Lung (tissue), 12 donors: ENCODE data around the gene RERE. TPM values are rescaled to one million over a fixed set of nuclear protein-coding genes. Genes with fewer than 3 reads are reported as not detected.

ENCODE experiments used
- ATAC-seq: fragments of 200-7000 bp; cut with Tn5 transposase; one replicate; pipeline ENCODE4 v1.9.1; 2020; ENCODE audit warnings: moderate number of reproducible peaks; ENCODE audit not compliant: insufficient read depth, low FRiP score
- DNase-seq, 3 donors: peaks; one replicate each; pipeline ENCODE4 v3.0.0-alpha.2; 2013 to 2017
- H3K27ac ChIP-seq, 2 donors: one replicate each; pipeline ENCODE4 v1.5.1; 2013; ENCODE audit warnings: mild to moderate bottlenecking in 2 of 2, moderate library complexity in 2 of 2, control low read depth in 1 of 2, inconsistent platforms in 1 of 2, low read depth in 1 of 2, low read length in 1 of 2
- H3K27me3 ChIP-seq, 3 donors: one replicate each; pipeline ENCODE4 v1.5.1; 2013; ENCODE audit warnings: low read length in 2 of 3; ENCODE audit not compliant: control insufficient read depth in 3 of 3, insufficient read depth in 3 of 3
- H3K36me3 ChIP-seq, 4 donors: one replicate each; pipeline ENCODE4 v1.5.1; 2013; ENCODE audit warnings: low read length in 4 of 4, mild to moderate bottlenecking in 1 of 4, moderate library complexity in 1 of 4; ENCODE audit not compliant: control insufficient read depth in 4 of 4, insufficient read depth in 4 of 4
- H3K4me1 ChIP-seq, 5 donors: one replicate each; pipeline ENCODE4 v1.5.1; 2013; ENCODE audit warnings: low read length in 5 of 5, mild to moderate bottlenecking in 2 of 5, moderate library complexity in 1 of 5; ENCODE audit not compliant: control insufficient read depth in 5 of 5, insufficient read depth in 5 of 5
- H3K4me3 ChIP-seq: one replicate; pipeline ENCODE4 v1.5.1; 2013; ENCODE audit warnings: mild to moderate bottlenecking, control low read depth, moderate library complexity
- H3K9ac ChIP-seq, 2 donors: one replicate each; pipeline ENCODE4 v1.5.1; 2013; ENCODE audit warnings: low read length in 2 of 2, control low read depth in 1 of 2; ENCODE audit not compliant: insufficient read depth in 1 of 2
- H3K9me3 ChIP-seq, 4 donors: one replicate each; pipeline ENCODE4 v1.5.1; 2013; ENCODE audit warnings: low read length in 3 of 4, mild to moderate bottlenecking in 1 of 4, moderate library complexity in 1 of 4; ENCODE audit not compliant: control insufficient read depth in 4 of 4, insufficient read depth in 3 of 4
- WGBS, 2 donors: extraction: QIAGEN DNeasy Blood & Tissue Kit; methylation state at CpG; one replicate each; pipeline ENCODE4 v1.1.7; 2013; 5-methylcytosine and 5-hydroxymethylcytosine counted together
- polyA plus RNA-seq, 2 donors: library from polyadenylated mRNA; stranded (reverse); fragments of 200-250 nt; gene quantifications; one replicate each; pipeline ENCODE4 v1.2.1, GENCODE V29; 2013
- total RNA-seq, 2 donors: library from RNA; depleted of rRNA in 1 of 2; stranded (reverse); fragments of >200 nt in 1 of 2; gene quantifications; one replicate each; pipeline ENCODE4 v1.2.1, GENCODE V29; 2014 to 2021
- TF ChIP-seq, protein P1 (sequence below): IDR thresholded peaks from 2 replicates; pipeline ENCODE4 v1.5.1; 2012; ENCODE audit warnings: mild to moderate bottlenecking; ENCODE audit errors: control extremely low read depth, extremely low read depth
- donor health status: control.
- donor health status: control.
- donor health status: Bipolar disorder and iron deficiency.
- donor health status: healthy.
- donor health status: DM: yes; HTN: yes; CAD: no.

Gene RERE
- total and polyA plus RNA-seq, 4 donors, result 21.7 to 207 (median 57.5) TPM

GRCh38 chr1:8529901-8530300, 287.5 kb downstream of the RERE start:
- TF ChIP-seq, protein P1, sequence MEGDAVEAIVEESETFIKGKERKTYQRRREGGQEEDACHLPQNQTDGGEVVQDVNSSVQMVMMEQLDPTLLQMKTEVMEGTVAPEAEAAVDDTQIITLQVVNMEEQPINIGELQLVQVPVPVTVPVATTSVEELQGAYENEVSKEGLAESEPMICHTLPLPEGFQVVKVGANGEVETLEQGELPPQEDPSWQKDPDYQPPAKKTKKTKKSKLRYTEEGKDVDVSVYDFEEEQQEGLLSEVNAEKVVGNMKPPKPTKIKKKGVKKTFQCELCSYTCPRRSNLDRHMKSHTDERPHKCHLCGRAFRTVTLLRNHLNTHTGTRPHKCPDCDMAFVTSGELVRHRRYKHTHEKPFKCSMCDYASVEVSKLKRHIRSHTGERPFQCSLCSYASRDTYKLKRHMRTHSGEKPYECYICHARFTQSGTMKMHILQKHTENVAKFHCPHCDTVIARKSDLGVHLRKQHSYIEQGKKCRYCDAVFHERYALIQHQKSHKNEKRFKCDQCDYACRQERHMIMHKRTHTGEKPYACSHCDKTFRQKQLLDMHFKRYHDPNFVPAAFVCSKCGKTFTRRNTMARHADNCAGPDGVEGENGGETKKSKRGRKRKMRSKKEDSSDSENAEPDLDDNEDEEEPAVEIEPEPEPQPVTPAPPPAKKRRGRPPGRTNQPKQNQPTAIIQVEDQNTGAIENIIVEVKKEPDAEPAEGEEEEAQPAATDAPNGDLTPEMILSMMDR, result no peak
- Histone ChIP-seq H3K4me3 (no peak overlapping the region), H3K9me3 (no peaks in the 10 kb centered on the region), H3K9ac (no peak overlapping the region), H3K27me3 (no peaks in the 10 kb centered on the region), H3K27ac (no peak overlapping the region), H3K36me3 (peaks cover 0 to 3% (median 0%) of the 10 kb centered on the region in 4 donors), H3K4me1 (peaks cover 0 to 30% (median 7%) of the 10 kb centered on the region in 5 donors)
- ATAC-seq, result no peak
- 85 to 88% methylated on average over 3 of the region's 3 CpGs for WGBS, 2 donors
- no peak for DNase-seq

GRCh38 chr1:8527941-8528340, 289.5 kb downstream of the RERE start:
- DNase-seq (no peak), ATAC-seq (no peak)
- Histone ChIP-seq H3K9ac (no peak overlapping the region), H3K27me3 (no peaks in the 10 kb centered on the region), H3K4me1 (peaks cover 3 to 39% (median 7%) of the 10 kb centered on the region in 5 donors), H3K9me3 (no peaks in the 10 kb centered on the region), H3K36me3 (peaks cover 0 to 3% (median 0%) of the 10 kb centered on the region in 4 donors), H3K4me3 (no peak overlapping the region), H3K27ac (peak overlapping the region in 1 of 2 donors; percentile 21)
- TF ChIP-seq, protein P1, result no peak
- WGBS, 2 donors, result 21% methylated on average over 4 of the region's 4 CpGs

GRCh38 chr1:8525558-8526275, 291.7 kb downstream of the RERE start:
- 4 to 9% methylated on average over 11 of the region's 11 CpGs for WGBS, 2 donors
- H3K4me3 ChIP-seq, result peak overlapping the region; percentile 21

More at GRCh38 chr1:8525558-8526275, 291.7 kb downstream of the RERE start:
- ATAC-seq (peak; percentile 94), DNase-seq (peak; percentile 95 to 99 (median 98))
- Histone ChIP-seq H3K9ac (peak overlapping the region; percentile 86 to 97), H3K36me3 (peaks cover 0 to 4% (median under 1%) of the 10 kb centered on the region in 4 donors), H3K9me3 (no peaks in the 10 kb centered on the region), H3K27me3 (no peaks in the 10 kb centered on the region), H3K27ac (peak overlapping the region; percentile 76 to 89), H3K4me1 (peaks cover 3 to 39% (median 7%) of the 10 kb centered on the region in 5 donors)
- TF ChIP-seq, protein P1, result no peak
